Activated T-helper 2 cell treated with anti-CD3 and anti-CD28 coated beads, Interferon-gamma antibody, Interleukin-2, Interleukin-4, amounts not matched to agents 10 μg/mL and 5 μg/mL and 100 μg/mL, durations not matched to agents 14 hours and 24 hours and 36 hours (primary cell): ENCODE measurements around the gene SF3A2. TPM values are rescaled to one million over a fixed set of nuclear protein-coding genes. Genes with fewer than 3 reads are reported as not detected.

ENCODE experiments used
- DNase-seq: peaks from one replicate; pipeline ENCODE4 v3.0.0; 2021; ENCODE audit warnings: low spot score
- H3K27ac Mint-ChIP-seq: one replicate; pipeline ENCODE4 v1.8.0; 2021; ENCODE audit warnings: mixed read lengths
- H3K27me3 Mint-ChIP-seq: one replicate; pipeline ENCODE4 v1.8.0; 2021; ENCODE audit warnings: low read depth, mixed read lengths
- H3K36me3 Mint-ChIP-seq: one replicate; pipeline ENCODE4 v1.8.0; 2021; ENCODE audit warnings: low read depth, mixed read lengths
- H3K4me1 Mint-ChIP-seq: one replicate; pipeline ENCODE4 v1.8.0; 2021; ENCODE audit warnings: low read depth, mixed read lengths
- H3K4me3 Mint-ChIP-seq: one replicate; pipeline ENCODE4 v1.8.0; 2021; ENCODE audit warnings: low read depth, mild to moderate bottlenecking, moderate library complexity, mixed read lengths
- H3K9me3 Mint-ChIP-seq: one replicate; pipeline ENCODE4 v1.8.0; 2021; ENCODE audit warnings: mixed read lengths
- intact Hi-C: fragments of 100-400 bp; cut with micrococcal nuclease; formaldehyde crosslinking; loops from one replicate; pipeline ENCODE4 v1.15.1; 2023
- total RNA-seq: library from RNA; stranded (reverse); gene quantifications from 2 replicates; pipeline ENCODE4 v1.2.3, GENCODE V29; 2022

The SF3A2 gene
- total RNA-seq, 1 donor from 2014 or later, result 153 TPM

DNA sequence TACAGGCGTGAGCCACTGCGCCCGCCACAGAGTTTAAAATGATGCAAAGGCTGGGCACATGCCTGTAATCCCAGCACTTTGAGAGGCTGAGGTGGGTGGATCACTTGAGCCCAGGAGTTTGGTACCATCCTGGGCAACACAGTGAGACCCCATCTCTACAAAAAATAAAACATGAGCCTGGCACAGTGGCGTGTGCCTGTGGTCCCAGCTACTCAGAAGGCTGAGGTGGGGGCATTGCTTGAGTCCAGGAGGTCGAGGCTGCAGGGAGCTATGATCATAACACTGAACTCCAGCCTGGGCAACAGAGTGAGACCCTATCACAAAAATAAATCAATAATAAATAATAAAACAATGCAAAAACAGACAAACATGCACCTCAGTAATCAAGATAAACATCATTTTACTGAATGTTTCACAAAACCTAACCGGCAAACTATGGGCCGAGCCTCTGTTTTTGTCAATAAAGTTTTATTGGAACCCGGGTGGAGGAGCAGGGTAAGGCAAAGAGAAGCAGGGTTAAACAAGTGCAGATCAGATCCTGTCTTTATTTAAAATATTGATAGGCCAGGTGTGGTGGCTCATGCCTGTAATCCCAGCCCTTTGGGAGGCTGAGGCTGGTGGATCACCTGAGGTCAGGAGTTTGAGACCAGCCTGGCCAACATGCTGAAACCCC, 47.3 kb downstream of the SF3A2 start:
- Mint-ChIP-seq H3K27me3 (peaks cover 5% of the 10 kb centered on the region), H3K4me1 (peaks cover 12% of the 10 kb centered on the region), H3K27ac (no peak overlapping the region), H3K9me3 (no peaks in the 10 kb centered on the region), H3K36me3 (peaks cover under 1% of the 10 kb centered on the region), H3K4me3 (no peak overlapping the region)
- intact Hi-C loops, result no loop called here
- no peak for DNase-seq

DNA sequence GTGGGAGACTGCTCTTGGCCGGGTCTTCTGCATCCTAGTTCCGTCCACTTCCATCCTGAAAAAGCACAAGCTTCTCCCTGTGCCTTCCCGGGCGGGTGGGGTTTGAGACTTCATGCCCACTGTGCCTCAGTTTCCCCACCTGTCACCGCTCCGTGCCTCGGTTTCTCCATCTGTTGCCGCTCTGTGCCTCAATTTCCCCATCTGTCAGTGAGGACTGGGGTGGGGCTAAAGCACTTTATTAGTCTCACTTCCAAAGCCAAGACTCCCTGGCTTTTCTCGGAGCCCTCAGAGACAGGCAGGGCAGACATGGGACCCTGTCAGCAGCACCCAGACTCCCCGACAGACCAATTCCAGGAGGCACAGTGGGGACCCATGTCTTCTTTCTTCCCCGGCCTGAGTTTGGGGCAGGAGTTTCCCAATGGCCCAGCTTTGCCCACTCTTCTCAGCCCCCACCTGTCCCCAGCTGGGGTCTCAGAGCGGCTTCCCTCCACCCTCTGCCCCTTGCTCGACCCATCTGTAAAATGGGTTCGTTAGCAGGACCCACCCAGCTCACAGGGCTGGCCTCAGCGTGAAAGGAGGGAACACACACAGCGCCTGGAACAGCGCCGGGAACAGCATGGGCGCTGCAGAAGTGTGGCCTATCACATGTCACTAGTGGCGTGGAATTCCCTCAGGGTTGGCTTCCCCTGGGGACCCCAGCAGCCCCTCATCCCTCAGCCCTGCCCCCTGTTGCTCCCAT, 49.9 kb downstream of the SF3A2 start:
- peaks cover 6% of the 10 kb centered on the region for H3K27me3 Mint-ChIP-seq
- H3K4me3 Mint-ChIP-seq, result no peak overlapping the region
- H3K9me3 Mint-ChIP-seq, result no peaks in the 10 kb centered on the region
- intact Hi-C loops, result no loop called here
- peaks cover 8% of the 10 kb centered on the region for H3K36me3 Mint-ChIP-seq
- H3K27ac Mint-ChIP-seq, result no peak overlapping the region
- peaks cover 19% of the 10 kb centered on the region for H3K4me1 Mint-ChIP-seq
- DNase-seq, result no peak

DNA sequence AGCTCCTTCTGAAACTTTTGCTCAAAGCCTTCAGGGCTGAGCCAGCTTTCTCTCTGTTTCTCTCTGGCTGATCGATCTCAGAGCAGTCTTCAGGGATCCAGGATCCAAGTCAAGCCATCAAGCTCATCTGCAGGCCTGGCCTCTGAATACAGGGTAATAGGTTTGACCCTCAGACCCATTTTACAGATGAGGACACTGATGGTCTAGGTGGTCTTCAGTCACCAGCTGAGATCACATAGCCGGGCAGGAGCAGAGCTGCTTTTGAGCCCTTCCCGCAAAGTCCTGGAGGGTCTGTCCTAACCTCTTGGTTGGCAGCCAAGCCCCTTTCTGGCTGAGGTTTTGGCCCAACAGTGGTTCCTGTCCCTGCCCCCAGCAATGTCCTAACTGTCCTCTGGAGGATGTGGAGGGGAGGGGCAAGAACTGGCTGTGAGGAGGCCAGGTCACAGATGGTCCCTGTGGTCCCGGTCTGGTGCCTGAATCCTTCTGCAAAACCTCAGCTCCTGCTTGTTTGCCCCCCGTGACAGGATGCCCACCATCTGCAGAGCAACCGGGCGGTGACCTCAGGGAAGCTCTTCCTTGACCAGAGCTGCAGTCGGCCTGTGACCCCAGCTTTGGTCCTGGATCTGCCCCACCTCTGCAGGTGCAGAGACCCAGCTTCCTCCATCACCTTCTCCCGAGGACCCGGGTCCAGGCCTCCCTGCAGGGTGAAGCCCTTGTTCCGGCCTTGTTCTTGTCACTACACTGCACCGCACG, 51.1 kb downstream of the SF3A2 start:
- Mint-ChIP-seq H3K4me1 (peaks cover 15% of the 10 kb centered on the region), H3K9me3 (no peaks in the 10 kb centered on the region), H3K36me3 (peaks cover 13% of the 10 kb centered on the region), H3K4me3 (no peak overlapping the region), H3K27ac (no peak overlapping the region), H3K27me3 (peaks cover 4% of the 10 kb centered on the region)
- intact Hi-C loops, result no loop called here
- DNase-seq, result no peak

DNA sequence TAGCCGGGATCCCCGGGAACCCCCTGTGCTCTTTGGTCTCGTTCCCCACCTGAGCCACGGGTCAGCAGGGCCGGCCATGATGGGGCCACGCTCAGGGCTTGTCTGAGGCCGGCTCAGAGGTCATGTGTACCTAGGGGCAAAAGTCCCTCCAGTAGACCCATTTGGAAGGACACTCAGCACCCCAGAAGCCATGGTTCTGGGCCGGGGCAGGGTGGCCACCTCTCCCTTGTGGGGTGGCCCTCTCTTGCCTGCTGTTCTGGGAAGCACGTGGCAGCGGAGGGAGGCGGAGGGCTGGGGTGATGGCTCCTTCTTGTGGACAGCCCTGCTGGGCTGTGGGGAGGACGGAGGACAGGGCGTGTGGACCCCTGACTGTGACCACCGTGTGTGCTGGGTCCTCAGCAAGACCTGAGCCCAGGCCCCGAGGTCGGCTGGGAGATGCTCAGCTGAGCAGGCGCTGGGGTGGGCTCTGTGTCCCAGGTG, 51.8 kb downstream of the SF3A2 start:
- peak overlapping the region; percentile 62 for H3K27ac Mint-ChIP-seq

DNA sequence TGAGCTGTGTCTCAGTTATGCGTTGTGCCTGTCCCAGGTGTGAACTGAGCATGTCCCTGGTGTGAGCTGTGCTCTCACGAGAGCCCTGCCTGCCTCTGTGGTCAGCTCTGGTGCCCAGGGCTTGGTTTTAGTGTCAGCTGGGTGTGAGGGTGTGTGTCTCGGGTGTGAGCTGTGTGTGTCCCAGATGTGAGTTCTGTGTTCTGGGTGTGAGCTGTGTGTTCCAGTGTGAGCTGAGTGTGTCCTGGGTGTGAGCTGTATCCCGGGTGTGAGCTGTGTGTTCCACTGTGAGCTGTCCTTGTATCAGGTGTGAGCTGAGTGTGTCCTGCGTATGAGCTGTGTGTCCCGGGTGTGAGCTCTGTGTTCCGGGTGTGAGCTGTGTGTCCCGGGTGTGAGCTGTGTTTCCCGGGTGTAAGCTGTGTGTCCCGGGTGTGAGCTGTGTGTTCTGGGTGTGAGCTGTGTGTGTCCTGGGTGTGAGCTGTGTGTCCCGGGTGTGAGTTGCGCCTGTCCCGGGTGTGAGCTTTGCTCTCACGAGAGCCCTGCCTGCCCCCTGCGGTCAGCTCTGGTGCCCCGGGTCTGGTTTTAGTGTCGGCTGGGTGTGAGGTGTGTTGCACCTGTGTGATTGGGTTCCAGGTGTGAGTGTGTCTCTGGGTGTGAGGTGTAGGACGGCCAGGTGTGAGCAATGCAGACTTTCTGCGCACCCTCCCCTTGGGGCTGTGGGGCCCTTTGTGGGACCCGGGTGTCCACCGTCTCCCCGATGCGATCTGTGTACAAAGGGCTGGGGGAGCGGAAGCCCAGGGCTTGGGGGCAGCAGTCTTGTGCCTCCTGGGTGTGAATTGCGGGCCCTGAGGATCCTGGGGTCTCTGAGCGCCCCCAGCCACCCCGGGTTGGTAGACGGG, 52.4 kb downstream of the SF3A2 start:
- H3K4me1 Mint-ChIP-seq, result peaks cover 17% of the 10 kb centered on the region
- intact Hi-C loops, result no loop called here
- H3K36me3 Mint-ChIP-seq, result peaks cover 19% of the 10 kb centered on the region
- peak overlapping the region; percentile 80 for H3K27ac Mint-ChIP-seq
- DNase-seq, result no peak
- H3K27me3 Mint-ChIP-seq, result peaks cover 2% of the 10 kb centered on the region
- H3K9me3 Mint-ChIP-seq, result no peaks in the 10 kb centered on the region
- peak overlapping the region; percentile 85 for H3K4me3 Mint-ChIP-seq

More for the DNA sequence above, 51.8 kb downstream of the SF3A2 start:
- DNase-seq, result no peak
- H3K4me3 Mint-ChIP-seq, result peak overlapping the region; percentile 85
- H3K36me3 Mint-ChIP-seq, result peaks cover 16% of the 10 kb centered on the region
- no peaks in the 10 kb centered on the region for H3K9me3 Mint-ChIP-seq
- H3K4me1 Mint-ChIP-seq, result peaks cover 15% of the 10 kb centered on the region
- intact Hi-C loops, result no loop called here
- peaks cover 2% of the 10 kb centered on the region for H3K27me3 Mint-ChIP-seq

DNA sequence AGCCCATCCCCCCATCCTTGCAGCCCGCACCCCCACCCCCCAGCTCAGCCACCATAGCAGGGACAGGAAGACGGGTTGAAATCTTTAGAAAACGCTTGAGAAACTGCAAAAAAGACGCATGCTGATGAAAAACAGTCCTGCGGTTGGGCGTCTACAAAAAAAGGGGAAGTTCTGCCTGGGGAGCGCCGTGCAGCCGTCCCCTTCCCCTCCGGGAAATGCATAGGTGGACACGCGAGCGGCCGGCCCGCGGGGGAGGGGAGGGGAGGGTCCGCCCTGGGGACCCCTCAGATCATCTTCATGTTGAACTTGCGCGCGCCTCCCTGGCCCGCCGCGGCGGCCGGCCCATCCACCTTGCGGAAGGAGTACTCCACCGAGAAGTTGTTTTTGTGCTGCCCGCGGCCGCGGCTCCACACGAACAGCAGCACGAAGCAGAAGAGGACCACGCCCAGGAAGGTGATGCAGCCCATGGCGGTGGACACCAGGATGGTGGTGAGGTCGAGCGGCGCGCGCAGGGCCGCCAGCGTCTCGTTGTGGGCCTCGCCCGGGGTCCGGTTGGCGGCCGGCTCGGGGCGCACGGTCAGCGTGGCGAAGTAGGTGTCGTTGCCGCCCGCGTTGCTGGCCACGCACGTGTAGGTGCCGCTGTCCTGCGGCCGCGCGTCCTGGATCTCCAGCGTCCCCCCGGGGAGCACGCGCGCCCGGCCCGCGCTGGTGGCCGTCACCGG, 53.3 kb downstream of the SF3A2 start:
- H3K36me3 Mint-ChIP-seq, result peaks cover 19% of the 10 kb centered on the region
- peak overlapping the region; percentile 85 for H3K4me3 Mint-ChIP-seq
- H3K27ac Mint-ChIP-seq, result peak overlapping the region; percentile 80
- intact Hi-C loops, result no loop called here
- peaks cover 17% of the 10 kb centered on the region for H3K4me1 Mint-ChIP-seq
- peaks cover 2% of the 10 kb centered on the region for H3K27me3 Mint-ChIP-seq
- DNase-seq, result peak; percentile 75
- no peaks in the 10 kb centered on the region for H3K9me3 Mint-ChIP-seq

DNA sequence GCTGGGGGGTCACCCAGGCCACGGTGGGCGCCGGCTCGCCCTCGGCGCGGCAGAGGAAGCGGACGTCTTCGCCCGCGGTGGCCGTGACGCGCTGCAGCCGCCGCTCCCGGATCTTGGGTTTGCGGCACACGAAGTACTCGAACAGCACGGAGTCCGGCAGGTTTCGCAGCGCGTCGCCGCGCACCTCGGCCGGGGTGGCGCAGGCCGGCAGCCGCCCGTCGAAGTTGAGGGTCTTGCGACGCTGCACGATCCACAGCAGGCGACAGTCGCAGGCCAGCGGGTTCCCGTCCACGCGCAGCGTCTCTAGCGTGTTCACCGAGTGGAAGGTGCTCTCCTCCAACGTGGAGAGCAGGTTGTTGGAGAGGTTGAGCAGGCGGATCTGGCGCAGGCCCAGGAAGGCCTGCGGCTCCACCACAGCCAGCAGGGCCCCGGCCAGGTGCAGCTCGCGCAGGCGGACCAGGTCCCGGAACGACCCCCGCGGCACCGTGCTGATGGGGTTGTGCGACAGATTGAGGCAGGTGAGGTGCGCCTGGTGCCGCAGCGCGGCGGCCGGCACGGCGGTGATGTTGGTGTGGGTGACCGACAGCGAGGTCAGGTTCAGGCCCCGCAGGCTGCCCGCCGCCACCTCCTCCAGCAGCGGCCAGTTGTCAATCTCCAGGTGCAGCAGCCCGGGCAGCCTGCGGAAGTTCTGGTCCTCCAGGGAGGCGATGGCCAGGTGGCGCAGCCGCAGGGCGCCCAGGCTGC, 54.0 kb downstream of the SF3A2 start:
- Mint-ChIP-seq H3K27ac (no peak overlapping the region), H3K4me1 (peaks cover 17% of the 10 kb centered on the region), H3K27me3 (peaks cover 2% of the 10 kb centered on the region), H3K36me3 (peaks cover 19% of the 10 kb centered on the region), H3K4me3 (peak overlapping the region; percentile 65), H3K9me3 (no peaks in the 10 kb centered on the region)
- DNase-seq, result peak; percentile 29
- intact Hi-C loops, result no loop called here

DNA sequence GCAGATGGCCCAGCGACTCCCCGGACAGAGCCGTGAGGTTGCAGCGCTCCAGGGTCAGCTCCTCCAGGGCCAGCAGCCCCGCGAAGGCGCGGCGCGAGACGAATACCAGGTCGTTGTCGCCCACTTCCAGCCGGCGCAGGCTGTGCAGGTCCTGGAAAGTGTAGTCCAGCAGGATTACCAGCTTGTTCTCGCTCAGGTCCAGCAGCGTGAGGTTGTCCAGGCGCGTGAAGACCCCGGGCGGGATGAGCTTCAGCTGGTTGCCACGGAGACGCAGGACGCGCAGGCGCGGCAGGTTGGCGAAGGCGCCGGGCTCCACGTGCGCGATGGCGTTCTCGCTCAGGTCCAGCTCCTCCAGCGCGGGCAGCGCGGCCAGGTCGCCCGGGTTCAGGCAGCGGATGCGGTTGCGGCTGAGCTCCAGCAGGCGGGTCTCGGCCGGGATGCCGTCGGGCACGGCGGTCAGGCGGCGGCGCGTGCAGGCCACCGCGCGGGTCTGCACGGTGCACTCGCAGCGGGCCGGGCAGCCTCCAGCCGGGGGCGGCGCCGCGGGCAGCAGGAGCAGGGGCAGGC, 54.6 kb downstream of the SF3A2 start:
- H3K4me1 Mint-ChIP-seq, result peaks cover 17% of the 10 kb centered on the region

DNA sequence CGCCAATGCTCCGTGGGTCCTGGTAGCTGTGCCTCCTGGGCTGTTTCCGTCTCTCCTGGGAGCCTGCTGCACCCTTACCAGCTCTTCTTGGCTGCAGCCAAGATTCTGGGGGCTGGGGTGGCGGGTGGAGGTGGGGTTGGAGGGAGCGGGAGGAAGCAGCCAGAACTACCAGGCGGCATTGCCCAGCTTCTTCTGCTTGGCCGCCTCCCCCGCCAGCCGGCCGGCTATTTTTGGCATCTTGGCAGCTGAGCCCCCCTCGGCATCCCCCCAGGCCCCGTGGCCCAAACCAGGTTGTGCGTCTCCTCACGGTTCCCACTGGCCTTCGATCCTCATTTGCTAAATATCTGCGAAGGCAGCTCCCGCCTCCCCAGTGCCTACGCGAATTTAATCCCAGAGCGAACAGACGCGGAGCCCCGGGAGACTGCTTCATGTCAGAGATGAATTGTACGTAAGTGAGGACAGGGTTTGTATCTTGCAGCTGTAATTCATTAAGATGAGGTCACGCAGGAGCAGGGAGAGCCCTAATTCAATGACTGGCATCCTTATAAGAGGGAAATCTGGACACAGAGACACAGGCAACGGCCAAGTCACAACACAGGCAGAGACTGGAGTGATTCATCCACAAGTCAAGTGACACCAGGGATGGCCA, 58.2 kb downstream of the SF3A2 start:
- intact Hi-C loops, result no loop called here
- DNase-seq, result no peak
- H3K9me3 Mint-ChIP-seq, result no peaks in the 10 kb centered on the region
- peaks cover 15% of the 10 kb centered on the region for H3K36me3 Mint-ChIP-seq
- H3K4me1 Mint-ChIP-seq, result peaks cover 2% of the 10 kb centered on the region
- no peaks in the 10 kb centered on the region for H3K27me3 Mint-ChIP-seq
- no peak overlapping the region for H3K27ac Mint-ChIP-seq
- H3K4me3 Mint-ChIP-seq, result no peak overlapping the region

More for the DNA sequence above, 54.6 kb downstream of the SF3A2 start:
- Mint-ChIP-seq H3K27ac (no peak overlapping the region), H3K36me3 (peaks cover 19% of the 10 kb centered on the region), H3K4me3 (peak overlapping the region; percentile 65), H3K9me3 (no peaks in the 10 kb centered on the region), H3K27me3 (peaks cover 2% of the 10 kb centered on the region)
- intact Hi-C loops, result no loop called here
- DNase-seq, result no peak

DNA sequence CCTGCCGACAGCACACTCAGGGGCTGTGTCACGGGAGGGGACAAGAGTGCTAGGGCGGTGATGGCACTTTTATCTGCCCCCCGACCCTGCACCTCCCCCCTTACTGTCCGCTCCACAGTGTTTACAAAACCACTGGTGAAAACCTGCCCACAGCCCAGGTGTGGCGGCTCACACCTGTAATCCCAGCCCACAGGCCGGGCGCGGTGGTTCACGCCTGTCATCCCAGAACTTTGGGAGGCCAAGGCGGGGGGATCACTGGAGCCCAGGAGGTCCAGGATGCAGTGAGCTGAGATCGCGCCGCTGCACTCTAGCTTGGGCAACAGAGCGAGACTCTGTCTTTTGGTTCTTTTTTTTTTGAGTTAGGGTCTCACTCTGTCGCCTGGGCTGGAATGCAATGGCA, 59.5 kb downstream of the SF3A2 start:
- no peak overlapping the region for H3K4me3 Mint-ChIP-seq
- H3K36me3 Mint-ChIP-seq, result peaks cover 10% of the 10 kb centered on the region
- H3K9me3 Mint-ChIP-seq, result no peaks in the 10 kb centered on the region
- peaks cover 2% of the 10 kb centered on the region for H3K4me1 Mint-ChIP-seq
- peaks cover 5% of the 10 kb centered on the region for H3K27me3 Mint-ChIP-seq
- no peak overlapping the region for H3K27ac Mint-ChIP-seq
- intact Hi-C loops, result no loop called here
- DNase-seq, result no peak
